Large intestine (tissue), 3 donors: ENCODE results near the gene TMEM106A. TPM values are rescaled to one million over a fixed set of nuclear protein-coding genes. Genes with fewer than 3 reads are reported as not detected.
"Not testable (repeated sequence)": the region's sequence is repeated elsewhere in the genome, so short reads cannot be mapped to it uniquely, and the experiment has no call there.

Experiments used
- DNase-seq, 2 donors: peaks; one replicate each; pipeline versions ENCODE4 v3.0.0 to v3.0.0-alpha.2; 2013
- H3K27ac ChIP-seq: one replicate; pipeline ENCODE4 v1.5.1; 2013; ENCODE audit warnings: low read length
- H3K27me3 ChIP-seq: 2 replicates; pipeline ENCODE4 v1.6.1; 2013; ENCODE audit warnings: low read length; ENCODE audit not compliant: control insufficient read depth, insufficient read depth
- H3K36me3 ChIP-seq: 2 replicates; pipeline ENCODE4 v1.6.1; 2013; ENCODE audit warnings: low read length; ENCODE audit not compliant: control insufficient read depth, insufficient read depth
- H3K4me1 ChIP-seq: one replicate; pipeline ENCODE4 v1.6.1; 2013; ENCODE audit warnings: low read length; ENCODE audit not compliant: control insufficient read depth, insufficient read depth
- H3K4me3 ChIP-seq: one replicate; pipeline ENCODE4 v1.5.1; 2013; ENCODE audit warnings: low read length
- H3K9me3 ChIP-seq: one replicate; pipeline ENCODE4 v1.6.1; 2013; ENCODE audit warnings: mild to moderate bottlenecking, low read depth, low read length, moderate library complexity; ENCODE audit not compliant: control insufficient read depth
- WGBS: methylation state at CpG from one replicate; pipeline ENCODE4 v1.1.5; 2013; ENCODE audit warnings: low lambda C conversion rate; ENCODE audit not compliant: insufficient coverage; 5-methylcytosine and 5-hydroxymethylcytosine counted together
- polyA plus RNA-seq: library from polyadenylated mRNA; unstranded; fragments of 120-200 nt; gene quantifications from one replicate; pipeline ENCODE4 v1.2.1, GENCODE V29; 2013

Gene TMEM106A
- polyA plus RNA-seq, 1 donor, result 49.0 TPM

DNA sequence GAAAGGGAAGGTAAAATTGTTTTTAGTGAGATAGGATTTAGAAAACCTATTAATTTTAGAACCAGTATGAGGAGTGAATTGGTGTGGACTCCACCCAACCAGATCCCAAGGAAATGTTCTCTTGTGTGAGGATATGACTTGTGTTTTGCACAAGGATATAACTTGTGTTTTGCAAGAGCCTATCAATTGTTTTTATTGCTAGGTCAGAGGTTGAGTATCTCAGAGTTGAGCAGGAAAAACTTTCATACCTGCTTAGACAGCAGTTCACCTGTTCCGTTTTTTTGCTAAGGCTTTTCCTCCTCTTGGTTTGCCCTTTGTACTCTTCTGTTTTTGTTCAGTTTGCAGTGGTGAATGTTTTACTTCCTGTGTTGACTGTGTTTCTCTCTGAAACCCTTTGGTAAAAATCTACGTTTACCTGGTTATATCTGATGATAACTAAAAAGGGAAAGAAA is 35.5 kb upstream of the TMEM106A start:
- H3K36me3 ChIP-seq, result peaks cover 37% of the 10 kb centered on the region
- no peaks in the 10 kb centered on the region for H3K27me3 ChIP-seq
- peaks cover 36% of the 10 kb centered on the region for H3K4me1 ChIP-seq
- H3K4me3 ChIP-seq, result no peak overlapping the region
- WGBS, result 0% methylated on average over 1 of the region's 2 CpGs
- DNase-seq, result peak; percentile 85 to 93
- H3K9me3 ChIP-seq, result no peaks in the 10 kb centered on the region
- H3K27ac ChIP-seq, result peak overlapping the region; percentile 85

DNA sequence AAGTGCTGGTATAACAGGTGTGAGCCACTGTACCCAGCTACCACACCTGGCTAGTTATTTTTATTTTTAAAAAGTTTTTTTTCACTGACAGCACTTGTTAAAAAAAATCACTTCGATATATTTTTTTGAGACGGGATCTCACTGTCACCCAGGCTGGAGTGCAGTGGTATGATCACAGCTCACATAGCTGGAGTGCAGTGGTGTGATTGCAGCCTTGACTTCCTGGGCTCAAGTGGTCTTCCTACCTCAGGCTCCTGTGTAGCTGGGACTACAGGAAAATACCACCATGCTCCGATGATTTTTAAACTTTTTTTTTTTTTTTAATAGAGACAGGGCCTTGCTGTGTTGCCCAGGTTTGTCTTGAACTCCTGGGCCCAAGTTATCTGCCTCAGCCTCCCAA is 27.8 kb upstream of the TMEM106A start:
- Histone ChIP-seq H3K27me3 (no peaks in the 10 kb centered on the region), H3K27ac (no peak overlapping the region), H3K4me1 (no peaks in the 10 kb centered on the region), H3K9me3 (no peaks in the 10 kb centered on the region), H3K4me3 (no peak overlapping the region), H3K36me3 (peaks cover 55% of the 10 kb centered on the region)
- DNase-seq, result no peak
- WGBS, result no CpG with 5 or more reads among the region's 3 CpGs

DNA sequence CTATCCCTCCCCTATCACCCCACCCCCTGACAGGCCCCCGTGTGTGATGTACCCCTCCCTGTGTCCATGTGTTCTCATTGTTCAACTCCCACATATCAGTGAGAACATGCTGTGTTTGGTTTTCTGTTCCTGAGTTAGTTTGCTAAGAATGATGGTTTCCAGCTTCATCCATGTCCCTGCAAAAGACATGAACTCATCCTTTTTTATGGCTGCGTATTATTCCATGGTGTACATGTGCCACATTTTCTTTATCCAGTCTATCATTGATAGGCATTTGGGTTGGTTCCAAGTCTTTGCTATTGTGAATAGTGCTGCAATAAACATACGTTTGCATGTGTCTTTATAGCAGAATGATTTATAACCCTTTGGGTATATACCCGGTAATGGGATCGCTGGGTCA is 25.0 kb upstream of the TMEM106A start:
- not testable (repeated sequence) for DNase-seq, H3K4me3 ChIP-seq, H3K9me3 ChIP-seq, H3K4me1 ChIP-seq, H3K27me3 ChIP-seq, H3K27ac ChIP-seq
- peaks cover 64% of the 10 kb centered on the region for H3K36me3 ChIP-seq
- WGBS, result no CpG with 5 or more reads among the region's 5 CpGs

- Histone ChIP-seq H3K4me1 (no peaks in the 10 kb centered on the region), H3K27me3 (no peaks in the 10 kb centered on the region), H3K36me3 (peaks cover 84% of the 10 kb centered on the region), H3K4me3 (no peak overlapping the region), H3K27ac (no peak overlapping the region), H3K9me3 (no peaks in the 10 kb centered on the region)
- DNase-seq, result no peak
- WGBS, result no CpG with 5 or more reads among the region's 5 CpGs
Measured at GRCh38 chr17:43193251-43193650, 18.4 kb upstream of the TMEM106A start.

- Histone ChIP-seq H3K36me3 (peaks cover 83% of the 10 kb centered on the region), H3K4me1 (peaks cover 4% of the 10 kb centered on the region), H3K27ac (no peak overlapping the region), H3K27me3 (no peaks in the 10 kb centered on the region), H3K4me3 (no peak overlapping the region), H3K9me3 (no peaks in the 10 kb centered on the region)
- WGBS, result no CpG with 5 or more reads among the region's 2 CpGs
- no peak for DNase-seq
Measured at GRCh38 chr17:43199633-43200032, 12.0 kb upstream of the TMEM106A start.

DNA sequence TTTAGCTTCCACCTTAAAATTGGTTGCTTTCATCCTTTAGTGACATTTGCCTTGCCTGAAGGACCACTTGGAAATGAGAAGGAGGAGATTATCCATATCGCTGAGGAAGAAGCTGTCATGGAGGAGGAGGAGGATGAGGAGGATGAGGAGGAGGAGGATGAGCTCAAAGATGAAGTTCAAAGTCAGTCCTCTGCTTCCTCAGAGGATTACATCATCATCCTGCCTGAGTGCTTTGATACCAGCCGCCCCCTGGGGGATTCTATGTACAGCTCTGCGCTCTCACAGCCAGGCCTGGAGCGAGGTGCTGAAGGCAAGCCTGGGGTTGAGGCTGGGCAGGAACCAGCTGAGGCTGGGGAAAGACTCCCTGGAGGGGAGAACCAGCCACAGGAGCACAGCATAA is 11.5 kb upstream of the TMEM106A start:
- WGBS, result no CpG with 5 or more reads among the region's 4 CpGs

DNA sequence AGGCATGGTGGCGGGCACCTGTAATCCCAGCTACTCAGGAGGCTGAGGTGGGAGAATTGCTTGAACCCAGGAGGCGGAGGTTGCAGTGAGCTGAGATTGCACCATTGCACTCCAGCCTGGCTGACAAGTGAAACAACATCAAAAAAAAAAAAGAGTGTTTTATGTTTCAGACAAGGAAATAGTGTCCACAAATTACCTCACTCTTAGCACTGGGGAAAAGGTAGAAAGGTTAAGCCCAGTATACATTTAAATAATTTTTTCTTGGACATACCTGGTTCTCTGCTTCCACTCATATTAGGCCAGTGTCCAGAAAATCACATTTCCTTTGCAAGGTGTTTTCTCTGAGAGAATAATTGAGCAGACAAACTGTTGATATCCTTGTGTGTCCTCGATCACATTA is 8.7 kb upstream of the TMEM106A start:
- Histone ChIP-seq H3K27ac (peak overlapping the region; percentile 65), H3K36me3 (peaks cover 82% of the 10 kb centered on the region)
- not testable (repeated sequence) for H3K4me1 ChIP-seq, H3K4me3 ChIP-seq, H3K27me3 ChIP-seq, H3K9me3 ChIP-seq
- peak; percentile 25 to 54 for DNase-seq
- no CpG with 5 or more reads among the region's 3 CpGs for WGBS

More for the DNA sequence above, 11.5 kb upstream of the TMEM106A start:
- H3K9me3 ChIP-seq, result no peaks in the 10 kb centered on the region
- peaks cover 82% of the 10 kb centered on the region for H3K36me3 ChIP-seq
- peaks cover 4% of the 10 kb centered on the region for H3K4me1 ChIP-seq
- H3K27ac ChIP-seq, result no peak overlapping the region
- H3K4me3 ChIP-seq, result no peak overlapping the region
- no peak for DNase-seq
- H3K27me3 ChIP-seq, result no peaks in the 10 kb centered on the region

DNA sequence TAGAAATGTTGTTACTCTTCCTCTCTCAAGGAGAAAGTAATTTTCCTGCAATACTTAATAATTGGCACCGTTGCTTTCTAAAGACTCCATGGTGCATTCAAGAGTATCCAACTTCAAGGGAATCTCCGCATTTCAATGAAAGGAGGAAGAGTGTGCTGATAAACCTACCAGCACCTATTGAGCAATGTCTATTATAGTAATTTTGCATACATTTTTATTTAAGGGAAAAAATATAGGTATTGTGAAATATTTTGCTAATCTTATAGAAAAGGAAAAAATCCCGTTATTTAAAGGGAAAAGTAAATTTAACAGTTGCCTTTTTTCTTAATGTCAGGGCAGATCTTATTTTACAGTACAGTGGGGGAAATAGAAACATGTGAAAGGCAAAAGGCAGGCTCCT is 1.1 kb upstream of the TMEM106A start:
- 65% methylated on average over 2 of the region's 3 CpGs for WGBS
- DNase-seq, result no peak
- no peaks in the 10 kb centered on the region for H3K9me3 ChIP-seq
- H3K4me1 ChIP-seq, result peaks cover 27% of the 10 kb centered on the region
- no peak overlapping the region for H3K4me3 ChIP-seq
- peaks cover 46% of the 10 kb centered on the region for H3K36me3 ChIP-seq
- H3K27me3 ChIP-seq, result no peaks in the 10 kb centered on the region
- peak overlapping the region; percentile 90 for H3K27ac ChIP-seq

- H3K4me3 ChIP-seq, result peak overlapping the region; percentile 78
- H3K4me1 ChIP-seq, result peaks cover 32% of the 10 kb centered on the region
- no peaks in the 10 kb centered on the region for H3K9me3 ChIP-seq
- H3K27me3 ChIP-seq, result no peaks in the 10 kb centered on the region
- H3K36me3 ChIP-seq, result peaks cover 49% of the 10 kb centered on the region
- peak in 1 of 2 donors; percentile 22 for DNase-seq
- WGBS, result 24% methylated on average over 2 of the region's 2 CpGs
- peak overlapping the region; percentile 90 for H3K27ac ChIP-seq
Measured at GRCh38 chr17:43211123-43211479, 574 bp upstream of the TMEM106A start.

DNA sequence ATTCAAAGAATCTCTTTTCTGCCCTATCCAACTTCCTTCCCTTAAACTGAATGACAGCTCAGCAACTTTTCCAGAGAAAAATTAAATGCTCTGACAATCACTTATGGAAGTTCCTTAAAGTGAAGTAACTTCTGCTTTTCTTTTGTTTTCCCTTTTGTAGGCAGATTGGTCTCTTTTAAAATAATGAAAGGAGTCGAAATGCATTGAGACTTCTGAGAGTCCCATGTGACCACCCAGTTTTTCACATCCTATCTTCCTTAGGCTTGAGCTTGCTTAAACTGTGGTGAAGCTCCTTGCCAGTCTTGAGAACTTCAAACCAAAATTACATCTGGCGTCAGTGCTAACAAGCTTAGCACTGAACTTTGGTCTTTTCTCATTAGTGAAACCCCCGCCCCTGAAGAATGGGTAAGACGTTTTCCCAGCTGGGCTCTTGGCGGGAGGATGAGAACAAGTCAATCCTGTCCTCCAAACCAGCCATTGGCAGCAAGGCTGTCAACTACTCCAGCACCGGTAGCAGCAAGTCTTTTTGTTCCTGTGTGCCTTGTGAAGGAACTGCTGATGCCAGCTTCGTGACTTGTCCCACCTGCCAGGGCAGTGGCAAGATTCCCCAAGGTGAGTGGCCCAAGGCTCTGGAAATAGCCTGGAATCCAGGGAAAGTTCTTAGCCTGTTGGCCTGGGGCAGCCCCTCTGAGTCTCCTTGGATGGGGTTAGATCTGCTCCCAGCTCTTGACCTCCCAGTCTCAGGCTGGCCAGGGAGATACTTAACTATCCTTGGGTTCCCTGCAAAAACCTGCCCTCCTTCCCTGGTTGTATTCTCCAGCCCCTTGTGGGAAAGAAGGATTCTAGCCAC is 1.2 kb downstream of the TMEM106A start:
- H3K36me3 ChIP-seq, result peaks cover 43% of the 10 kb centered on the region
- no peaks in the 10 kb centered on the region for H3K27me3 ChIP-seq
- H3K4me1 ChIP-seq, result peaks cover 49% of the 10 kb centered on the region
- no CpG with 5 or more reads among the region's 7 CpGs for WGBS
- no peaks in the 10 kb centered on the region for H3K9me3 ChIP-seq
- peak overlapping the region; percentile 95 for H3K27ac ChIP-seq
- DNase-seq, result peak; percentile 52 to 77
- peak overlapping the region; percentile 78 for H3K4me3 ChIP-seq

DNA sequence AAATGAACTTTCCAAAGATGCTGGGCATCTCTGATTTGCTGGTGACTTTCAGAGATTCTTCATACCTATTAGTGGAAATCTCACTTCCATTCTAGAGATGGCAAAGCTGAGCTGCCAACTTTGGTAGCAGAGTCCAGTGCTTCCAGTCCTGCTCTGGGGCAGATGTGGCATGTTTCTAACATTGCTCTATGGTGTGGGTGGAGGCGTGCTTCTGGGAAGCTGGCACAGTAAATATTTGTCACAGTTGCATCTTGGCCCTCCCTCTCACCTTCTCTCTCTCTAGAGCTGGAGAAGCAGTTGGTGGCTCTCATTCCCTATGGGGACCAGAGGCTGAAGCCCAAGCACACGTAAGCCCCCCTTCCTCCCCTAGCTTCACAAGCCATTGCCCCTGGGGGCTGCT is 1.9 kb downstream of the TMEM106A start:
- Histone ChIP-seq H3K27me3 (no peaks in the 10 kb centered on the region), H3K36me3 (peaks cover 42% of the 10 kb centered on the region), H3K9me3 (no peaks in the 10 kb centered on the region), H3K4me3 (peak overlapping the region; percentile 78), H3K27ac (peak overlapping the region; percentile 95), H3K4me1 (peaks cover 54% of the 10 kb centered on the region)
- no peak for DNase-seq
- no CpG with 5 or more reads among the region's 2 CpGs for WGBS
